A549 (cell line): ENCODE data around the gene CPNE1. TPM values are rescaled to one million over a fixed set of nuclear protein-coding genes. Genes with fewer than 3 reads are reported as not detected.

Experiments
- ATAC-seq, 2 experiments: fragments of 200-7000 bp in 1 of 2; fragments of >200 bp in 1 of 2; cut with Nextera tagmentation in 1 of 2; cut with Tn5 transposase in 1 of 2; 3 replicates each; pipeline versions ENCODE4 v1.8.0 to v1.9.1; 2018 to 2020; ENCODE audit warnings: mild to moderate bottlenecking in 1 of 2, moderate library complexity in 1 of 2
- CTCF ChIA-PET: fragments of 300-600 bp; sonication (Branson Sonifier 250); formaldehyde crosslinking; extraction: SDS; loops from one replicate; lab custom pipeline; 2021; ENCODE audit warnings: antibody characterized with exemption, inconsistent platforms; lab: Yijun Ruan, JAX
- POLR2A ChIA-PET: fragments of 350-600 bp; formaldehyde crosslinking; extraction: SDS; loops from one replicate; lab custom pipeline; 2021; ENCODE audit warnings: antibody characterized with exemption, inconsistent platforms; lab: Yijun Ruan, JAX
- DNase-seq, 2 experiments: peaks; one replicate each; pipeline versions ENCODE4 v3.0.0 to v3.0.0-alpha.2; 2011 to 2016; ENCODE audit warnings: low read depth in 1 of 2, low spot score in 1 of 2
- FAIRE-seq: peaks from 2 replicates; lab custom pipeline; 2011; peaks lifted over from hg19 to GRCh38; lab: Jason Lieb, UNC
- H3K27ac ChIP-seq, 2 experiments: fragments of >200 bp; sonication (Bioruptor Twin); formaldehyde crosslinking; 3 replicates each; pipeline ENCODE4 v1.5.1; 2016 to 2017
- H3K4me1 ChIP-seq: fragments of >200 bp; sonication (Bioruptor Twin); formaldehyde crosslinking; 3 replicates; pipeline ENCODE4 v1.6.1; 2016
- H3K4me2 ChIP-seq: fragments of >200 bp; sonication (Bioruptor Twin); formaldehyde crosslinking; 3 replicates; pipeline ENCODE4 v1.6.1; 2016
- H3K4me3 ChIP-seq: fragments of >200 bp; sonication (Bioruptor Twin); formaldehyde crosslinking; 3 replicates; pipeline ENCODE4 v1.5.1; 2016
- H3K9me3 ChIP-seq: fragments of >200 bp; sonication (Bioruptor Twin); formaldehyde crosslinking; 3 replicates; pipeline ENCODE4 v1.6.1; 2016
- BHLHE40 ChIP-seq: IDR thresholded peaks from 2 replicates; pipeline ENCODE4 v1.6.1; 2012; ENCODE audit warnings: low read depth, low read length, inconsistent platforms
- CBX8 ChIP-seq: fragments of 200-600 bp; sonication (generic); IDR thresholded peaks from 2 replicates; pipeline ENCODE4 v1.6.1; 2016
- CHD2 ChIP-seq: fragments of 150-350 bp; IDR thresholded peaks from 2 replicates; pipeline ENCODE4 v1.6.1; 2014; ENCODE audit warnings: low read length; ENCODE audit not compliant: partially characterized antibody
- CTCF ChIP-seq: fragments of >200 bp; sonication (Bioruptor Twin); formaldehyde crosslinking; IDR thresholded peaks from 3 replicates; pipeline ENCODE4 v1.5.1; 2016
- ELK1 ChIP-seq: fragments of 150-350 bp; IDR thresholded peaks from 2 replicates; pipeline ENCODE4 v1.6.1; 2014; ENCODE audit warnings: low read depth, mild to moderate bottlenecking, low read length
- EP300 ChIP-seq, 2 experiments: fragments of >200 bp; sonication (Bioruptor Twin); formaldehyde crosslinking; IDR thresholded peaks; 2 replicates in 1 of 2; 3 replicates in 1 of 2; pipeline ENCODE4 v1.6.1; 2016 to 2017
- ESRRA ChIP-seq: fragments of 150-350 bp; IDR thresholded peaks from 2 replicates; pipeline ENCODE4 v1.6.1; 2014; ENCODE audit warnings: mild to moderate bottlenecking, low read length, borderline replicate concordance
- FOSL2 ChIP-seq, 2 experiments: fragments of 450-650 bp in 1 of 2; fragments of >200 bp in 1 of 2; sonication (Bioruptor Twin) in 1 of 2; formaldehyde crosslinking; IDR thresholded peaks; 2 replicates each; pipeline versions ENCODE4 v1.5.0 to v1.6.1; 2016 to 2020; ENCODE audit warnings: mild to moderate bottlenecking in 1 of 2, moderate library complexity in 1 of 2
- FOXS1 ChIP-seq: fragments of 250-450 bp; sonication (Bioruptor Pico); IDR thresholded peaks from 2 replicates; pipeline ENCODE4 v1.5.0; 2020; ENCODE audit warnings: mild to moderate bottlenecking, moderate library complexity
- GATA3 ChIP-seq: IDR thresholded peaks from 2 replicates; pipeline ENCODE4 v1.6.1; 2012; ENCODE audit warnings: borderline replicate concordance
- HMGXB4 ChIP-seq: fragments of 250-450 bp; sonication (Bioruptor Pico); IDR thresholded peaks from 2 replicates; pipeline ENCODE4 v1.5.0; 2021; ENCODE audit warnings: mild to moderate bottlenecking, moderate library complexity, borderline replicate concordance
- HOXA7 ChIP-seq: fragments of 250-450 bp; sonication (Bioruptor Pico); IDR thresholded peaks from 2 replicates; pipeline ENCODE4 v1.5.0; 2020; ENCODE audit warnings: mild to moderate bottlenecking, moderate library complexity
- JUN ChIP-seq, 2 experiments: fragments of >200 bp; sonication (Bioruptor Twin); formaldehyde crosslinking; IDR thresholded peaks; 2 replicates in 1 of 2; 3 replicates in 1 of 2; pipeline ENCODE4 v1.6.1; 2016 to 2017
- KDM1A ChIP-seq: fragments of 200-600 bp; sonication (generic); IDR thresholded peaks from 2 replicates; pipeline ENCODE4 v1.6.1; 2016; ENCODE audit warnings: low read depth, mild to moderate bottlenecking
- MAFK ChIP-seq: fragments of 450-650 bp; IDR thresholded peaks from 2 replicates; pipeline ENCODE4 v1.6.1; 2014; ENCODE audit not compliant: partially characterized antibody
- MYC ChIP-seq: IDR thresholded peaks from 2 replicates; pipeline ENCODE4 v1.6.1; 2012; ENCODE audit warnings: mild to moderate bottlenecking, inconsistent platforms, low read length, improper control_type of control experiment, borderline replicate concordance
- NPAS2 ChIP-seq: fragments of 250-450 bp; sonication (Bioruptor Pico); IDR thresholded peaks from 2 replicates; pipeline ENCODE4 v1.8.0; 2022; ENCODE audit warnings: mild to moderate bottlenecking, moderate library complexity, borderline replicate concordance
- RARB ChIP-seq: fragments of 250-450 bp; sonication (Bioruptor Pico); IDR thresholded peaks from 2 replicates; pipeline ENCODE4 v1.8.0; 2021; ENCODE audit warnings: mild to moderate bottlenecking, moderate library complexity
- RCOR1 ChIP-seq: fragments of 150-350 bp; IDR thresholded peaks from 2 replicates; pipeline ENCODE4 v1.6.1; 2014; ENCODE audit warnings: antibody characterized with exemption, low read length, low read depth
- TP53 ChIP-seq: fragments of 250-450 bp; sonication (Bioruptor Pico); IDR thresholded peaks from 2 replicates; pipeline ENCODE4 v1.5.0; 2021; ENCODE audit warnings: mild to moderate bottlenecking, moderate library complexity
- ZC3H11A ChIP-seq: fragments of 450-650 bp; IDR thresholded peaks from 2 replicates; pipeline ENCODE4 v1.6.1; 2014; ENCODE audit warnings: antibody characterized with exemption, mild to moderate bottlenecking
- WGBS: methylation state at CpG from one replicate; pipeline ENCODE4 v1.1.6; 2017; ENCODE audit errors: missing lambda C conversion rate; 5-methylcytosine and 5-hydroxymethylcytosine counted together
- polyA plus RNA-seq, 4 experiments: library from polyadenylated mRNA; depleted of rRNA in 3 of 4; stranded (reverse); fragments of >200 nt; fragmentation: RNase III in 1 of 4; extraction: RNeasy Plus Mini Kit Qiagen cat#74134 plus additional on column Dnase treatment in 1 of 4; gene quantifications; 2 replicates in 3 of 4; 3 replicates in 1 of 4; pipeline ENCODE4 v1.2.3, GENCODE V29; 2011 to 2017
- TF ChIP-seq, protein P1 (sequence below): fragments of >200 bp; sonication (Bioruptor Twin); formaldehyde crosslinking; IDR thresholded peaks from 3 replicates; pipeline ENCODE4 v1.6.1; 2016
- TF ChIP-seq, protein P2 (sequence below): fragments of >200 bp; sonication (Bioruptor Twin); formaldehyde crosslinking; IDR thresholded peaks from 2 replicates; pipeline ENCODE4 v1.6.1; 2016
- TF ChIP-seq, protein P3 (sequence below): IDR thresholded peaks from 2 replicates; pipeline ENCODE4 v1.6.1; 2012; ENCODE audit warnings: low read depth, borderline replicate concordance
- TF ChIP-seq, protein P4 (sequence below): IDR thresholded peaks from 2 replicates; pipeline ENCODE4 v1.6.1; 2012

The CPNE1 gene
- polyA plus RNA-seq, 2 of the 4 experiments (the other 2 are of a cell fraction): 199 to 244 TPM

- CTCF ChIA-PET: interaction anchor here (0.5 to 3.7 kb wide), 6 partner anchors 8 to 249 kb away, joined by 3 to 15 read pairs (median 6); no protein-coding TSS in a partner anchor
- WGBS: 69% methylated on average over 6 of the region's 6 CpGs
- Histone ChIP-seq H3K4me1 (peaks cover 20% of the 10 kb centered on the region; the same call in 1 of the 3 replicates), H3K27ac (no peak overlapping the region), H3K4me2 (no peak overlapping the region), H3K4me3 (no peak overlapping the region), H3K9me3 (no peaks in the 10 kb centered on the region)
- TF ChIP-seq, protein P1, sequence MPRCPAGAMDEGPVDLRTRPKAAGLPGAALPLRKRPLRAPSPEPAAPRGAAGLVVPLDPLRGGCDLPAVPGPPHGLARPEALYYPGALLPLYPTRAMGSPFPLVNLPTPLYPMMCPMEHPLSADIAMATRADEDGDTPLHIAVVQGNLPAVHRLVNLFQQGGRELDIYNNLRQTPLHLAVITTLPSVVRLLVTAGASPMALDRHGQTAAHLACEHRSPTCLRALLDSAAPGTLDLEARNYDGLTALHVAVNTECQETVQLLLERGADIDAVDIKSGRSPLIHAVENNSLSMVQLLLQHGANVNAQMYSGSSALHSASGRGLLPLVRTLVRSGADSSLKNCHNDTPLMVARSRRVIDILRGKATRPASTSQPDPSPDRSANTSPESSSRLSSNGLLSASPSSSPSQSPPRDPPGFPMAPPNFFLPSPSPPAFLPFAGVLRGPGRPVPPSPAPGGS: no peak
- no peak for TF ChIP-seq RARB (CRISPR knock-in tag)
- TF ChIP-seq, protein P2, sequence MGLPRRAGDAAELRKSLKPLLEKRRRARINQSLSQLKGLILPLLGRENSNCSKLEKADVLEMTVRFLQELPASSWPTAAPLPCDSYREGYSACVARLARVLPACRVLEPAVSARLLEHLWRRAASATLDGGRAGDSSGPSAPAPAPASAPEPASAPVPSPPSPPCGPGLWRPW: no peak
- TF ChIP-seq HOXA7 (CRISPR knock-in tag): no peak
- no peak for TF ChIP-seq FOXS1 (CRISPR knock-in tag)
- no peak for TF ChIP-seq TP53
- no peak for TF ChIP-seq GATA3
- TF ChIP-seq NPAS2: no peak
- TF ChIP-seq KDM1A: no peak
- TF ChIP-seq CHD2: no peak
- no peak for TF ChIP-seq JUN (IDR thresholded peaks at IDR 0.05)
- no peak for TF ChIP-seq EP300 (IDR thresholded peaks at IDR 0.05)
- TF ChIP-seq, protein P3, sequence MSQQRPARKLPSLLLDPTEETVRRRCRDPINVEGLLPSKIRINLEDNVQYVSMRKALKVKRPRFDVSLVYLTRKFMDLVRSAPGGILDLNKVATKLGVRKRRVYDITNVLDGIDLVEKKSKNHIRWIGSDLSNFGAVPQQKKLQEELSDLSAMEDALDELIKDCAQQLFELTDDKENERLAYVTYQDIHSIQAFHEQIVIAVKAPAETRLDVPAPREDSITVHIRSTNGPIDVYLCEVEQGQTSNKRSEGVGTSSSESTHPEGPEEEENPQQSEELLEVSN: no peak
- TF ChIP-seq HMGXB4 (CRISPR knock-in tag): no peak
- TF ChIP-seq BHLHE40: no peak
- no peak for TF ChIP-seq CBX8
- no peak for TF ChIP-seq FOSL2 (IDR thresholded peaks at IDR 0.05)
- no peak for TF ChIP-seq FOSL2 (CRISPR knock-in tag; IDR thresholded peaks at IDR 0.05)
- POLR2A ChIA-PET: interaction anchor here (1.3 kb wide), 1 partner anchor 10 kb away, joined by 4 read pairs; no protein-coding TSS in a partner anchor
- FAIRE-seq (no peak), DNase-seq (no peak), ATAC-seq (no peak)
These were observed 46.3 kb upstream of the CPNE1 start for GRCh38 chr20:35710884-35711587.

DNA sequence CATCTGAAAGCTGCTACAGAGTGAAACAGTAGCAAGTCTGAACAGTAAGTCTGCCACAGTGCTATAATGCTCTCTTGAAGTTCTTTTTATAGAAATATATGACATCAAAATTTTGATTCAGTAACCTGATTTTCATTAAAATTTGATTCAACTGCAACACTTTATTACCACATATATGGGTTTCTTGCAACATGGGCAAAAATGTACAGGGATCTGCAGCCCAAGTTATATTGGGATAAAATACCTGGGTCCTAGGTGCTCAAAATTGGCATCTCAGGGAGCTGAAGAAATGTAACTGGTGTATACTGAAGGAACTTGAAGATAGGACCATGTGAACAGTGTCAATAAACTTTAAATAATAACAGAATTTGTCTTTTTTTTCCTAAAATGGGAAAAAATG, 45.3 kb upstream of the CPNE1 start:
- H3K27ac ChIP-seq: no peak overlapping the region
- no peak overlapping the region for H3K4me3 ChIP-seq
- DNase-seq: no peak
- ATAC-seq: no peak
- no peaks in the 10 kb centered on the region for H3K9me3 ChIP-seq
- ChIA-PET POLR2A (interaction anchor here (1.3 kb wide), 1 partner anchor 9 kb away, joined by 4 read pairs; no protein-coding TSS in a partner anchor), CTCF (interaction anchor here (1.1 to 3.7 kb wide), 4 partner anchors 9 to 248 kb away, joined by 3 to 15 read pairs (median 8); no protein-coding TSS in a partner anchor)
- peaks cover 20% of the 10 kb centered on the region; the same call in 1 of the 3 replicates for H3K4me1 ChIP-seq
- FAIRE-seq: no peak
- H3K4me2 ChIP-seq: no peak overlapping the region
- TF ChIP-seq MAFK: no peak
- TF ChIP-seq, protein P4, sequence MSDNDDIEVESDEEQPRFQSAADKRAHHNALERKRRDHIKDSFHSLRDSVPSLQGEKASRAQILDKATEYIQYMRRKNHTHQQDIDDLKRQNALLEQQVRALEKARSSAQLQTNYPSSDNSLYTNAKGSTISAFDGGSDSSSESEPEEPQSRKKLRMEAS: no peak
- TF ChIP-seq CTCF: no peak
- TF ChIP-seq, protein P1: no peak
- no peak for TF ChIP-seq ESRRA
- no peak for TF ChIP-seq HMGXB4 (CRISPR knock-in tag)
- no peak for TF ChIP-seq RCOR1
- TF ChIP-seq ELK1: no peak
- no peak for TF ChIP-seq MYC
- no peak for TF ChIP-seq ZC3H11A
- TF ChIP-seq FOXS1 (CRISPR knock-in tag): no peak
- no peak for TF ChIP-seq RARB (CRISPR knock-in tag)
